ENCODE data around the gene MRPL21. TPM values are rescaled to one million over a fixed set of nuclear protein-coding genes. Genes with fewer than 3 reads are reported as not detected.
A peak's percentile ranks its signal among the peaks of the same experiment; 100 is the strongest.

MRPL21 gene
- total RNA-seq, 1 experiment from 2014 or later, result 82.3 TPM

GRCh38 chr11:68870470-68870869 lies 33.2 kb downstream of the MRPL21 start (continued):
- no peak for TF ChIP-seq ZNF263 (CRISPR knock-in tag; IDR thresholded peaks at IDR 0.05; ENCODE audit: low read depth)
- no peak for TF ChIP-seq STAT6 (CRISPR knock-in tag; conservative IDR thresholded peaks at IDR 0.05; ENCODE audit: low read depth)
- TF ChIP-seq CREM (CRISPR knock-in tag; IDR thresholded peaks at IDR 0.05), result no peak
- TF ChIP-seq SMAD4 (CRISPR knock-in tag; IDR thresholded peaks at IDR 0.05), result no peak
- TF ChIP-seq ZBTB43 (CRISPR knock-in tag; IDR thresholded peaks at IDR 0.05), result no peak
- TF ChIP-seq ZNF281 (CRISPR knock-in tag; IDR thresholded peaks at IDR 0.05), result no peak
- TF ChIP-seq GTF2I (CRISPR knock-in tag; conservative IDR thresholded peaks at IDR 0.05), result no peak
- no peak for TF ChIP-seq NFATC4 (CRISPR knock-in tag; IDR thresholded peaks at IDR 0.05)
- no peak for TF ChIP-seq ZNF219 (CRISPR knock-in tag; IDR thresholded peaks at IDR 0.05; ENCODE audit: borderline replicate concordance)
- TF ChIP-seq ZNF416 (CRISPR knock-in tag; IDR thresholded peaks at IDR 0.05), result no peak
- no peak for TF ChIP-seq ERG (CRISPR knock-in tag; IDR thresholded peaks at IDR 0.05)
- TF ChIP-seq HMGA2 (CRISPR knock-in tag; IDR thresholded peaks at IDR 0.05), result no peak

- Mint-ChIP-seq H3K4me3 (no peak overlapping the region), H3K9me3 (peaks cover 4% of the 10 kb centered on the region), H3K27me3 (ENCODE audit: low read depth) (no peaks in the 10 kb centered on the region), H3K27ac (no peak overlapping the region), H3K4me1 (peaks cover 25% of the 10 kb centered on the region), H3K36me3 (0 out of 2 replicates have a peak, but pooled peaks cover 2% of the 10 kb centered on the region)
- ChIA-PET POLR2A (no interaction called here), CTCF (interaction anchor here (1.5 to 1.9 kb wide), 2 partner anchors 22 to 70 kb away, joined by 5 to 11 read pairs; no protein-coding TSS in a partner anchor)
- no peak for DNase-seq (ENCODE audit: low spot score)
- TF ChIP-seq TCF7 (CRISPR knock-in tag; IDR thresholded peaks at IDR 0.05; ENCODE audit: low read depth) (no peak), ZNF281 (CRISPR knock-in tag; IDR thresholded peaks at IDR 0.05) (no peak)
- peak; percentile 38; the same call in 1 of the 2 replicates for ATAC-seq
These were observed 35.3 kb downstream of the MRPL21 start for GRCh38 chr11:68868221-68868835.
